ENCODE data around the gene SLC39A11.

SLC39A11 gene

GRCh38 chr17:72869630-72870029 is 222.9 kb downstream of the SLC39A11 start:
- Mint-ChIP-seq H3K4me1 (ENCODE audit: low read depth) (peaks cover 20% of the 10 kb centered on the region), H3K27me3 (no peaks in the 10 kb centered on the region), H3K36me3 (ENCODE audit: low read depth) (peaks cover 18% of the 10 kb centered on the region), H3K9me3 (no peaks in the 10 kb centered on the region), H3K4me3 (no peak overlapping the region), H3K27ac (no peak overlapping the region)
- no peak for DNase-seq

GRCh38 chr17:72865954-72866353 is 226.5 kb downstream of the SLC39A11 start:
- no peak overlapping the region for H3K4me3 Mint-ChIP-seq
- no peak overlapping the region for H3K27ac Mint-ChIP-seq
- H3K9me3 Mint-ChIP-seq: no peaks in the 10 kb centered on the region

GRCh38 chr17:72863526-72864211 is 228.8 kb downstream of the SLC39A11 start:
- Mint-ChIP-seq H3K9me3 (no peaks in the 10 kb centered on the region), H3K36me3 (ENCODE audit: low read depth) (peaks cover 15% of the 10 kb centered on the region), H3K4me1 (ENCODE audit: low read depth) (peaks cover 35% of the 10 kb centered on the region), H3K27me3 (no peaks in the 10 kb centered on the region), H3K4me3 (no peak overlapping the region), H3K27ac (peak overlapping the region; percentile 11)
- no peak for DNase-seq

More at GRCh38 chr17:72865954-72866353, 226.5 kb downstream of the SLC39A11 start:
- no peak for DNase-seq
- H3K4me1 Mint-ChIP-seq (ENCODE audit: low read depth): peaks cover 35% of the 10 kb centered on the region
- H3K27me3 Mint-ChIP-seq: no peaks in the 10 kb centered on the region
- H3K36me3 Mint-ChIP-seq (ENCODE audit: low read depth): peaks cover 10% of the 10 kb centered on the region

- Mint-ChIP-seq H3K4me3 (no peak overlapping the region), H3K27ac (no peak overlapping the region), H3K36me3 (ENCODE audit: low read depth) (peaks cover 14% of the 10 kb centered on the region), H3K9me3 (no peaks in the 10 kb centered on the region), H3K27me3 (no peaks in the 10 kb centered on the region), H3K4me1 (ENCODE audit: low read depth) (peaks cover 26% of the 10 kb centered on the region)
- no peak for DNase-seq
Observed at GRCh38 chr17:72862276-72862999, 230.1 kb downstream of the SLC39A11 start.

- Mint-ChIP-seq H3K9me3 (no peaks in the 10 kb centered on the region), H3K27me3 (no peaks in the 10 kb centered on the region), H3K27ac (no peak overlapping the region), H3K36me3 (ENCODE audit: low read depth) (peaks cover 12% of the 10 kb centered on the region), H3K4me3 (no peak overlapping the region), H3K4me1 (ENCODE audit: low read depth) (peaks cover 23% of the 10 kb centered on the region)
- DNase-seq: no peak
Observed at GRCh38 chr17:72861811-72862210, 230.7 kb downstream of the SLC39A11 start.

GRCh38 chr17:72860778-72861177 is 231.7 kb downstream of the SLC39A11 start:
- Mint-ChIP-seq H3K36me3 (ENCODE audit: low read depth) (peaks cover 12% of the 10 kb centered on the region), H3K27me3 (no peaks in the 10 kb centered on the region), H3K4me3 (no peak overlapping the region), H3K9me3 (no peaks in the 10 kb centered on the region), H3K4me1 (ENCODE audit: low read depth) (peaks cover 18% of the 10 kb centered on the region), H3K27ac (no peak overlapping the region)
- no peak for DNase-seq

- Mint-ChIP-seq H3K4me3 (no peak overlapping the region), H3K27ac (no peak overlapping the region), H3K27me3 (no peaks in the 10 kb centered on the region), H3K4me1 (ENCODE audit: low read depth) (peaks cover 9% of the 10 kb centered on the region), H3K36me3 (ENCODE audit: low read depth) (peaks cover 12% of the 10 kb centered on the region), H3K9me3 (no peaks in the 10 kb centered on the region)
- no peak for DNase-seq
Observed at GRCh38 chr17:72858826-72859495, 233.5 kb downstream of the SLC39A11 start.

- no peak overlapping the region for H3K4me3 Mint-ChIP-seq
- H3K4me1 Mint-ChIP-seq (ENCODE audit: low read depth): no peaks in the 10 kb centered on the region
- peaks cover 16% of the 10 kb centered on the region for H3K36me3 Mint-ChIP-seq (ENCODE audit: low read depth)
- no peaks in the 10 kb centered on the region for H3K27me3 Mint-ChIP-seq
- H3K9me3 Mint-ChIP-seq: no peaks in the 10 kb centered on the region
- H3K27ac Mint-ChIP-seq: no peak overlapping the region
- no peak for DNase-seq
Observed at GRCh38 chr17:72853440-72854415, 238.8 kb downstream of the SLC39A11 start.

- DNase-seq: no peak
- H3K4me3 Mint-ChIP-seq: no peak overlapping the region
- no peaks in the 10 kb centered on the region for H3K27me3 Mint-ChIP-seq
- no peaks in the 10 kb centered on the region for H3K9me3 Mint-ChIP-seq
- peaks cover 21% of the 10 kb centered on the region for H3K36me3 Mint-ChIP-seq (ENCODE audit: low read depth)
- no peak overlapping the region for H3K27ac Mint-ChIP-seq
- H3K4me1 Mint-ChIP-seq (ENCODE audit: low read depth): no peaks in the 10 kb centered on the region
Observed at GRCh38 chr17:72852277-72852938, 240.1 kb downstream of the SLC39A11 start.

- H3K9me3 Mint-ChIP-seq: no peaks in the 10 kb centered on the region
- no peak for DNase-seq
Observed at GRCh38 chr17:72850410-72851118, 241.9 kb downstream of the SLC39A11 start.

GRCh38 chr17:72846399-72846798 is 246.1 kb downstream of the SLC39A11 start:
- H3K9me3 Mint-ChIP-seq: no peaks in the 10 kb centered on the region
- H3K27ac Mint-ChIP-seq: no peak overlapping the region
- H3K4me3 Mint-ChIP-seq: no peak overlapping the region
- peaks cover 59% of the 10 kb centered on the region for H3K36me3 Mint-ChIP-seq (ENCODE audit: low read depth)
- no peak for DNase-seq
- no peaks in the 10 kb centered on the region for H3K27me3 Mint-ChIP-seq
- no peaks in the 10 kb centered on the region for H3K4me1 Mint-ChIP-seq (ENCODE audit: low read depth)

More at GRCh38 chr17:72850410-72851118, 241.9 kb downstream of the SLC39A11 start:
- Mint-ChIP-seq H3K27ac (peak overlapping the region; percentile 6), H3K27me3 (no peaks in the 10 kb centered on the region), H3K4me3 (no peak overlapping the region), H3K4me1 (ENCODE audit: low read depth) (no peaks in the 10 kb centered on the region), H3K36me3 (ENCODE audit: low read depth) (peaks cover 29% of the 10 kb centered on the region)

- no peak for DNase-seq
- H3K27me3 Mint-ChIP-seq: no peaks in the 10 kb centered on the region
- H3K9me3 Mint-ChIP-seq: peaks cover 12% of the 10 kb centered on the region
- H3K27ac Mint-ChIP-seq: no peak overlapping the region
- no peaks in the 10 kb centered on the region for H3K4me1 Mint-ChIP-seq (ENCODE audit: low read depth)
- no peak overlapping the region for H3K4me3 Mint-ChIP-seq
- H3K36me3 Mint-ChIP-seq (ENCODE audit: low read depth): peaks cover 68% of the 10 kb centered on the region
Observed at GRCh38 chr17:72843591-72843990, 248.9 kb downstream of the SLC39A11 start.

- no peaks in the 10 kb centered on the region for H3K4me1 Mint-ChIP-seq (ENCODE audit: low read depth)
- peaks cover 74% of the 10 kb centered on the region for H3K36me3 Mint-ChIP-seq (ENCODE audit: low read depth)
- no peaks in the 10 kb centered on the region for H3K27me3 Mint-ChIP-seq
- no peak overlapping the region for H3K4me3 Mint-ChIP-seq
- no peak for DNase-seq
- no peak overlapping the region for H3K27ac Mint-ChIP-seq
- H3K9me3 Mint-ChIP-seq: peaks cover 12% of the 10 kb centered on the region
Observed at GRCh38 chr17:72840019-72840418, 252.5 kb downstream of the SLC39A11 start.
